ENCODE results near the gene MAPK6.

- TF ChIP-seq JUNB (CRISPR knock-in tag; conservative IDR thresholded peaks at IDR 0.05) (no peak), PHF8 (IDR thresholded peaks at IDR 0.05; ENCODE audit: borderline replicate concordance, low read length) (no peak), POLR2AphosphoS5 (IDR thresholded peaks at IDR 0.05; ENCODE audit: control insufficient read depth, insufficient read depth, low read depth, low read length) (no peak), PRPF4 (IDR thresholded peaks at IDR 0.05; ENCODE audit: insufficient read depth, low read depth, low read length, poor library complexity, severe bottlenecking) (no peak), CTCF (IDR thresholded peaks at IDR 0.05 in 2 of 3, conservative IDR thresholded peaks at IDR 0.05 in 1 of 3; ENCODE audit: insufficient read depth in 2 of 3, low read depth in 1 of 3, low read length in 3 of 3) (no peak), ZNF140 (CRISPR knock-in tag; IDR thresholded peaks at IDR 0.05) (no peak)
Measured at GRCh38 chr15:52109559-52110451, 90.8 kb downstream of the MAPK6 start.

Measured in K562 (cell line).